ENCODE data around the gene MEF2A. TPM values are rescaled to one million over a fixed set of nuclear protein-coding genes. Genes with fewer than 3 reads are reported as not detected.

Gene MEF2A
- total RNA-seq, 1 experiment from 2014 or later = 29.6 TPM

DNA sequence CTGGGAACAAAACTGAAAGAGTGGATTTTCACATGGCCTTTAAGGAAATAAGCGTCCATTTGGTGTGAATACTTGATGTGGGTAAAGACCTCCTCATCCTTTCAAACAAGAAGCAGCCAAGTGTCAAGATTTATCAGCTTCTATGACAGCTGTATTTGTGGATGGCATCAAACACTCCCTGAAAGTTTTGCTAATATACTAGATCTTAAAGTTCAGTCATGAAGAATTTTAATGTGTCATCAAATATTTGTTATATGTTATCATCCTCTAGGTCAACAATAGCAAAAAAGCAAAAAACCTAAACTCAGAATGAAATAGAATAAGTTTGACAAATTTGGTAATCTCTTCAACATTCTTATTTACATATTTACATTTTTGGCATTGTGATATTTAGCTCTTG is 196.5 kb downstream of the MEF2A start:
- BruUV-seq (replicated peaks) = no TSS peak
- Histone ChIP-seq H3K4me1 (ENCODE audit: control insufficient read depth in 1 of 2, insufficient read depth in 2 of 2, low read length in 2 of 2) (no peaks in the 10 kb centered on the region), H3K4me3 (replicated peaks in 1 of 2; ENCODE audit: low read depth in 1 of 2, low read length in 2 of 2) (no peak overlapping the region), H3K27ac (ENCODE audit: low read depth, low read length) (no peak overlapping the region), H2AFZ (ENCODE audit: low read depth, low read length, poor library complexity, severe bottlenecking) (no peak overlapping the region), H3K9me3 (ENCODE audit: control insufficient read depth in 1 of 2, insufficient read depth in 1 of 2, low read depth in 1 of 2, low read length in 2 of 2) (no peaks in the 10 kb centered on the region), H3K27me3 (ENCODE audit: insufficient read depth, low read length) (no peaks in the 10 kb centered on the region), H3K36me3 (ENCODE audit: control insufficient read depth in 1 of 2, insufficient read depth in 2 of 2, low read length in 2 of 2) (no peaks in the 10 kb centered on the region), H4K20me1 (ENCODE audit: insufficient read depth) (no peaks in the 10 kb centered on the region), H3K4me2 (ENCODE audit: low read length) (no peak overlapping the region), H3K9me2 (ENCODE audit: insufficient read depth) (no peaks in the 10 kb centered on the region), H3K9ac (ENCODE audit: low read length) (no peak overlapping the region), H3K79me2 (ENCODE audit: insufficient read depth, low read length) (no peaks in the 10 kb centered on the region)
- ATAC-seq (no peak), DNase-seq (ENCODE audit: low read depth, low spot score) (no peak)
- ChIA-PET CTCF (no interaction called here), RAD21 (ENCODE audit: low non-redundant PET in 1 of 2, low total read pairs in 2 of 2, uncharacterized antibody in 2 of 2, unreplicated experiment in 2 of 2) (no interaction called here), POLR2A (no interaction called here)
- TF ChIP-seq ZFX (IDR thresholded peaks at IDR 0.05) = no peak
- TF ChIP-seq MAX (IDR thresholded peaks at IDR 0.05) = no peak
- TF ChIP-seq EZH2phosphoT487 (IDR thresholded peaks at IDR 0.05; ENCODE audit: borderline replicate concordance) = no peak
- TF ChIP-seq RAD21 (IDR thresholded peaks at IDR 0.05; ENCODE audit: low read depth) = no peak
- no peak for TF ChIP-seq EZH2 (IDR thresholded peaks at IDR 0.05)
- no peak for TF ChIP-seq SP1 (IDR thresholded peaks at IDR 0.05; ENCODE audit: low read depth)
- TF ChIP-seq CBX3 (IDR thresholded peaks at IDR 0.05; ENCODE audit: low read depth) = no peak
- no peak for TF ChIP-seq JUND (IDR thresholded peaks at IDR 0.05)
- intact Hi-C loops (cut with micrococcal nuclease) = no loop called here

- Histone ChIP-seq H3K4me2 (ENCODE audit: low read length) (no peak overlapping the region), H3K4me1 (ENCODE audit: control insufficient read depth in 1 of 2, insufficient read depth in 2 of 2, low read length in 2 of 2) (no peaks in the 10 kb centered on the region), H3K9me2 (ENCODE audit: insufficient read depth) (no peaks in the 10 kb centered on the region), H4K20me1 (ENCODE audit: insufficient read depth) (no peaks in the 10 kb centered on the region), H3K4me3 (replicated peaks in 1 of 2; ENCODE audit: low read depth in 1 of 2, low read length in 2 of 2) (no peak overlapping the region), H3K27ac (ENCODE audit: low read depth, low read length) (no peak overlapping the region), H3K79me2 (ENCODE audit: insufficient read depth, low read length) (no peaks in the 10 kb centered on the region), H3K27me3 (ENCODE audit: insufficient read depth, low read length) (no peaks in the 10 kb centered on the region), H3K36me3 (ENCODE audit: control insufficient read depth in 1 of 2, insufficient read depth in 2 of 2, low read length in 2 of 2) (no peaks in the 10 kb centered on the region), H2AFZ (ENCODE audit: low read depth, low read length, poor library complexity, severe bottlenecking) (no peak overlapping the region), H3K9me3 (ENCODE audit: control insufficient read depth in 1 of 2, insufficient read depth in 1 of 2, low read depth in 1 of 2, low read length in 2 of 2) (no peaks in the 10 kb centered on the region), H3K9ac (ENCODE audit: low read length) (no peak overlapping the region)
- ChIA-PET POLR2A (no interaction called here), RAD21 (ENCODE audit: low non-redundant PET in 1 of 2, low total read pairs in 2 of 2, uncharacterized antibody in 2 of 2, unreplicated experiment in 2 of 2) (no interaction called here), CTCF (no interaction called here)
- ATAC-seq (no peak), DNase-seq (ENCODE audit: low read depth, low spot score) (no peak)
- BruUV-seq (replicated peaks) = no TSS peak
- intact Hi-C loops (cut with micrococcal nuclease) = no loop called here
- TF ChIP-seq YY1 (IDR thresholded peaks at IDR 0.05; ENCODE audit: extremely low read depth, insufficient replicate concordance, low read depth, low read length) (no peak), SP1 (IDR thresholded peaks at IDR 0.05; ENCODE audit: low read depth) (no peak)
Observed at GRCh38 chr15:99763827-99764226, 198.0 kb downstream of the MEF2A start.
